ENCODE data around the gene TNFSF13B.

DNA sequence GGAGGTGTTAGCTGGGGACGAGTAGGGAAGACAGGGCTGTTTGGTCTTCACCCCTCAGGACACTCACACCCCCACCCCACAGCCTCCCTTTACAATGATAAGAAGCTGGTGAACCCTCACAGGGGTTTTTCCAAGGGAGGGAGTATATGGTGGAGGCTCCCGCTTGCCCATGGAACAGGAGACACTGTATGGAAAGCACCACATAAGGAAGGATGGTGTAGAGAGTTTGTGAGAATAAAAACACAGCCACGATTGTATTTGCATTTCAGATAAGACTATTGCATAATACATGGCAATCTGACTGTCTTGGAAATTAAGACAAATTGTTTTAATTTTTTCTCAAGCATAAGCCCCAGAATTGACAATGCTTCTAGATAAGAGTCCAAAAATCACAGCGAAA is 46.9 kb downstream of the TNFSF13B start:
- TF ChIP-seq POLR2AphosphoS5 (IDR thresholded peaks at IDR 0.05), result no peak
- TF ChIP-seq, protein P1, sequence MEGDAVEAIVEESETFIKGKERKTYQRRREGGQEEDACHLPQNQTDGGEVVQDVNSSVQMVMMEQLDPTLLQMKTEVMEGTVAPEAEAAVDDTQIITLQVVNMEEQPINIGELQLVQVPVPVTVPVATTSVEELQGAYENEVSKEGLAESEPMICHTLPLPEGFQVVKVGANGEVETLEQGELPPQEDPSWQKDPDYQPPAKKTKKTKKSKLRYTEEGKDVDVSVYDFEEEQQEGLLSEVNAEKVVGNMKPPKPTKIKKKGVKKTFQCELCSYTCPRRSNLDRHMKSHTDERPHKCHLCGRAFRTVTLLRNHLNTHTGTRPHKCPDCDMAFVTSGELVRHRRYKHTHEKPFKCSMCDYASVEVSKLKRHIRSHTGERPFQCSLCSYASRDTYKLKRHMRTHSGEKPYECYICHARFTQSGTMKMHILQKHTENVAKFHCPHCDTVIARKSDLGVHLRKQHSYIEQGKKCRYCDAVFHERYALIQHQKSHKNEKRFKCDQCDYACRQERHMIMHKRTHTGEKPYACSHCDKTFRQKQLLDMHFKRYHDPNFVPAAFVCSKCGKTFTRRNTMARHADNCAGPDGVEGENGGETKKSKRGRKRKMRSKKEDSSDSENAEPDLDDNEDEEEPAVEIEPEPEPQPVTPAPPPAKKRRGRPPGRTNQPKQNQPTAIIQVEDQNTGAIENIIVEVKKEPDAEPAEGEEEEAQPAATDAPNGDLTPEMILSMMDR (IDR thresholded peaks at IDR 0.05), result no peak
- no peak for TF ChIP-seq POLR2A (IDR thresholded peaks at IDR 0.05)
- TF ChIP-seq EP300 (IDR thresholded peaks at IDR 0.05), result no peak

All from sigmoid colon (tissue), 4 donors.